Astrocyte (in vitro differentiated cells and primary cell): ENCODE data around the gene COX7A2. TPM values are rescaled to one million over a fixed set of nuclear protein-coding genes. Genes with fewer than 3 reads are reported as not detected.

Source experiments
- DNase-seq: peaks from one replicate; pipeline ENCODE4 v3.0.0-alpha.2; 2010; ENCODE audit warnings: low read depth
- FAIRE-seq: peaks from 2 replicates; lab custom pipeline; 2011; peaks lifted over from hg19 to GRCh38; lab: Jason Lieb, UNC
- H2AFZ ChIP-seq: 2 replicates; pipeline ENCODE4 v1.6.0; 2012; ENCODE audit warnings: low read depth, low read length, inconsistent platforms
- H3K27ac ChIP-seq: 2 replicates; pipeline ENCODE4 v1.5.1; 2011; ENCODE audit warnings: low read depth, low read length, inconsistent platforms
- H3K27me3 ChIP-seq: 2 replicates; pipeline ENCODE4 v1.6.0; 2011; ENCODE audit warnings: low read length, inconsistent platforms; ENCODE audit not compliant: insufficient read depth
- H3K36me3 ChIP-seq: 2 replicates; pipeline ENCODE4 v1.5.1; 2011; ENCODE audit warnings: low read length, inconsistent platforms; ENCODE audit not compliant: insufficient read depth
- H3K4me1 ChIP-seq: 2 replicates; pipeline ENCODE4 v1.5.1; 2011; ENCODE audit warnings: low read length, inconsistent platforms; ENCODE audit not compliant: insufficient read depth
- H3K4me2 ChIP-seq: 2 replicates; pipeline ENCODE4 v1.6.0; 2012; ENCODE audit warnings: low read length, inconsistent platforms
- H3K4me3 ChIP-seq: 2 replicates; pipeline ENCODE4 v1.5.1; 2011; ENCODE audit warnings: low read depth, mild to moderate bottlenecking, low read length, inconsistent platforms; ENCODE audit not compliant: insufficient read depth
- H3K79me2 ChIP-seq: 2 replicates; pipeline ENCODE4 v1.6.0; 2012; ENCODE audit warnings: mild to moderate bottlenecking, low read length, inconsistent platforms; ENCODE audit not compliant: insufficient read depth
- H3K9ac ChIP-seq: 2 replicates; pipeline ENCODE4 v1.6.0; 2012; ENCODE audit warnings: mild to moderate bottlenecking, low read length, inconsistent platforms
- H3K9me3 ChIP-seq: 2 replicates; pipeline ENCODE4 v1.5.1; 2012; ENCODE audit warnings: low read depth, mild to moderate bottlenecking, low read length, inconsistent platforms; ENCODE audit not compliant: insufficient read depth
- H4K20me1 ChIP-seq: 2 replicates; pipeline ENCODE4 v1.6.0; 2012; ENCODE audit warnings: low read length, inconsistent platforms; ENCODE audit not compliant: insufficient read depth
- H3K27ac Mint-ChIP-seq: one replicate; pipeline ENCODE4 v1.8.0; 2021; ENCODE audit warnings: mild to moderate bottlenecking, mixed read lengths; ENCODE audit not compliant: unreplicated experiment
- H3K27me3 Mint-ChIP-seq: one replicate; pipeline ENCODE4 v1.8.0; 2021; ENCODE audit warnings: low read depth, mixed read lengths; ENCODE audit not compliant: unreplicated experiment
- H3K36me3 Mint-ChIP-seq: one replicate; pipeline ENCODE4 v1.8.0; 2021; ENCODE audit warnings: low read depth, mixed read lengths; ENCODE audit not compliant: unreplicated experiment
- H3K4me1 Mint-ChIP-seq: one replicate; pipeline ENCODE4 v1.8.0; 2021; ENCODE audit warnings: low read depth, mixed read lengths; ENCODE audit not compliant: unreplicated experiment
- H3K4me3 Mint-ChIP-seq: one replicate; pipeline ENCODE4 v1.8.0; 2021; ENCODE audit warnings: mild to moderate bottlenecking, moderate library complexity, mixed read lengths; ENCODE audit not compliant: unreplicated experiment
- H3K9me3 Mint-ChIP-seq: one replicate; pipeline ENCODE4 v1.8.0; 2021; ENCODE audit warnings: mild to moderate bottlenecking, mixed read lengths; ENCODE audit not compliant: unreplicated experiment
- EZH2 ChIP-seq: IDR thresholded peaks from 2 replicates; pipeline ENCODE4 v1.6.1; 2012; ENCODE audit warnings: mild to moderate bottlenecking, low read length, inconsistent platforms; ENCODE audit not compliant: insufficient read depth
- total RNA-seq: library from RNA; stranded (reverse); gene quantifications from 2 replicates; pipeline ENCODE4 v1.2.1, GENCODE V29; 2021
- TF ChIP-seq, protein P1 (sequence below): IDR thresholded peaks from 2 replicates; pipeline ENCODE4 v1.5.1; 2011; ENCODE audit warnings: low read depth, mild to moderate bottlenecking, inconsistent platforms, low read length, moderate library complexity; ENCODE audit not compliant: insufficient read depth

COX7A2 gene
- total RNA-seq, 1 donor from 2014 or later = 463 TPM

DNA sequence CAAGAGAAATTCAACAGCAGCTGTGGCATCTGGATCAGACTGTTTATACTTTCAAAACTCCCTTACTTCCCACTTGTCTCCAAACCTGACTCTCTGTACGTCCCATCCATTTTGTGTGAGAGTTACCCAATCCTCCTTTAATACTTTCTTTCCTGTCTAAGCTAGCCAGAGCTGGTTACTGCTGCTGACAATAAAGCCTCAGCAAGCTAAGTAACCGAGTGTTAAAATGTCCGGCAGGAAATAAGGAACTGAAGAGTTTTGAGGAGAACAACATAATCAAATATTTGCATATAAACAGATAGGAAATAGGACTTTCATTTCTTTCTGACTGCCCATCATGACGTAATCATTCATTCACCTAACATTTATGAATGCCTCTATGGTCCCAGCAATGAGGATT lies 29.4 kb upstream of the COX7A2 start:
- H3K4me3 Mint-ChIP-seq = no peak overlapping the region
- H3K27me3 Mint-ChIP-seq = no peaks in the 10 kb centered on the region
- no peaks in the 10 kb centered on the region for H3K9me3 ChIP-seq
- H3K36me3 Mint-ChIP-seq = peaks cover 38% of the 10 kb centered on the region
- peaks cover 4% of the 10 kb centered on the region for H3K36me3 ChIP-seq
- no peak for TF ChIP-seq EZH2
- H3K9me3 Mint-ChIP-seq = peaks cover 4% of the 10 kb centered on the region
- H4K20me1 ChIP-seq = peaks cover 14% of the 10 kb centered on the region
- no peak overlapping the region for H2AFZ ChIP-seq
- peak overlapping the region; percentile 46 for H3K27ac ChIP-seq
- peaks cover 29% of the 10 kb centered on the region for H3K4me1 Mint-ChIP-seq
- H3K9ac ChIP-seq = no peak overlapping the region
- no peaks in the 10 kb centered on the region for H3K27me3 ChIP-seq
- peak overlapping the region; percentile 68 for H3K27ac Mint-ChIP-seq
- H3K4me2 ChIP-seq = no peak overlapping the region
- DNase-seq (no peak), FAIRE-seq (no peak)
- peaks cover 18% of the 10 kb centered on the region for H3K4me1 ChIP-seq
- peaks cover 87% of the 10 kb centered on the region for H3K79me2 ChIP-seq
- no peak overlapping the region for H3K4me3 ChIP-seq

DNA sequence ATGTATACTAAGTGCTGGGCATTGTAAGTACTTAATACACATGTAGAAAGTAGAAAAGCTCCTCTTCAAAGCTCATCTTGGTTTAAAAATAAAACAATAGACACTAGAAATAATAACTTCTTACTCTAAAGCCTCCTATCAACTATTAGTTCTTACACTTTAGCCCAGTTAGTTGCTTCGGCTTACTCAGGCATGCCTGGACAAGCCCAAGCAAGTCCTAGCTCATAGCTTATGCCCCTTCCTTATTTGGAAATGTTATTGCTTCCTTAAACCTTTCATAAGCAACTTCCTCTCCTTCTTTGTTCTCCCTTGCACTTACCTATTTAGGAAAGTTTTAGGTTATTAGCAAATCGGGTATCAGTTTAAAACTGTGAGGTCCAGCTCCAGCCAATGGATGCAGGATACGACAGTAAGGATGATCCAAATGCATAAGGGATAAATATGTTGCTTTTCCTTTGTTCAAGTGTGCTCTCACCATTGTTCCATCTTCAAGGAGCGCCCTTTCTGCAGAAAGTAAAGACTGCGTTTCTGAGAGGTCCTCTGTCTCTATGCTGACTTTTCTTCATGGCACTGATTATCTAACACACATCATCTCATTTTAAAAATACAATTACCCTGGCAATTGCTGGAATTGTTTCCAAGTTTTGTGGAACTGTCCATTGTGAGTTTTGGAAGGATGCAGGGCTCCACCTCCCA lies 28.7 kb upstream of the COX7A2 start:
- DNase-seq (peak; percentile 75), FAIRE-seq (no peak)
- Histone ChIP-seq H3K4me2 (no peak overlapping the region), H2AFZ (no peak overlapping the region), H3K4me3 (no peak overlapping the region), H3K4me1 (peaks cover 17% of the 10 kb centered on the region), H3K9ac (peak overlapping the region; percentile 1), H3K79me2 (peaks cover 87% of the 10 kb centered on the region), H3K27ac (peak overlapping the region; percentile 46), H3K36me3 (peaks cover 4% of the 10 kb centered on the region), H4K20me1 (peaks cover 19% of the 10 kb centered on the region), H3K27me3 (no peaks in the 10 kb centered on the region), H3K9me3 (no peaks in the 10 kb centered on the region)
- Mint-ChIP-seq H3K4me3 (no peak overlapping the region), H3K36me3 (peaks cover 38% of the 10 kb centered on the region), H3K27ac (peak overlapping the region; percentile 68), H3K27me3 (no peaks in the 10 kb centered on the region), H3K4me1 (peaks cover 35% of the 10 kb centered on the region), H3K9me3 (peaks cover 4% of the 10 kb centered on the region)
- TF ChIP-seq, protein P1, sequence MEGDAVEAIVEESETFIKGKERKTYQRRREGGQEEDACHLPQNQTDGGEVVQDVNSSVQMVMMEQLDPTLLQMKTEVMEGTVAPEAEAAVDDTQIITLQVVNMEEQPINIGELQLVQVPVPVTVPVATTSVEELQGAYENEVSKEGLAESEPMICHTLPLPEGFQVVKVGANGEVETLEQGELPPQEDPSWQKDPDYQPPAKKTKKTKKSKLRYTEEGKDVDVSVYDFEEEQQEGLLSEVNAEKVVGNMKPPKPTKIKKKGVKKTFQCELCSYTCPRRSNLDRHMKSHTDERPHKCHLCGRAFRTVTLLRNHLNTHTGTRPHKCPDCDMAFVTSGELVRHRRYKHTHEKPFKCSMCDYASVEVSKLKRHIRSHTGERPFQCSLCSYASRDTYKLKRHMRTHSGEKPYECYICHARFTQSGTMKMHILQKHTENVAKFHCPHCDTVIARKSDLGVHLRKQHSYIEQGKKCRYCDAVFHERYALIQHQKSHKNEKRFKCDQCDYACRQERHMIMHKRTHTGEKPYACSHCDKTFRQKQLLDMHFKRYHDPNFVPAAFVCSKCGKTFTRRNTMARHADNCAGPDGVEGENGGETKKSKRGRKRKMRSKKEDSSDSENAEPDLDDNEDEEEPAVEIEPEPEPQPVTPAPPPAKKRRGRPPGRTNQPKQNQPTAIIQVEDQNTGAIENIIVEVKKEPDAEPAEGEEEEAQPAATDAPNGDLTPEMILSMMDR = no peak
- TF ChIP-seq EZH2 = no peak

DNA sequence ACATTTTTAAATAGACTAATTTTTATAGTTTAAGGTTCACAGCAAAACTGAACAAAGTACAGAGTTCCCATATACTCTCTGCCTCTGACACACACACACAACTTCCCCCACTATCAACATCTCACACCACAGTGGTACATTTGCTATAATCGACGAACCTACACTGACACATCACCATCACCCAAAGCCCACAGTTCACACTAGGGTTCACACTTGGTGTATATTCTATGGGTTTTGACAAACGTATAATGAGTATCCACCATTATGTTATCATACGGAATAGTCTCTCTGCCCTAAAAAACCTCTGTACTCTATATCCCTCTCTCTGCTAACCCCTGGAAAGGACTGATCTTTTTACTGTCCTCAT lies 25.4 kb upstream of the COX7A2 start:
- Histone ChIP-seq H3K4me2 (no peak overlapping the region), H3K27me3 (no peaks in the 10 kb centered on the region), H3K4me3 (no peak overlapping the region), H2AFZ (no peak overlapping the region), H3K9me3 (no peaks in the 10 kb centered on the region), H3K27ac (no peak overlapping the region), H3K9ac (no peak overlapping the region), H3K36me3 (peaks cover 6% of the 10 kb centered on the region), H3K4me1 (peaks cover 3% of the 10 kb centered on the region), H4K20me1 (peaks cover 24% of the 10 kb centered on the region), H3K79me2 (peaks cover 91% of the 10 kb centered on the region)
- Mint-ChIP-seq H3K27me3 (no peaks in the 10 kb centered on the region), H3K27ac (no peak overlapping the region), H3K9me3 (peaks cover 4% of the 10 kb centered on the region), H3K36me3 (peaks cover 34% of the 10 kb centered on the region), H3K4me1 (peaks cover 18% of the 10 kb centered on the region), H3K4me3 (no peak overlapping the region)
- no peak for DNase-seq
- no peak for FAIRE-seq
- no peak for TF ChIP-seq EZH2
